Type B pancreatic cell (in vitro differentiated cells): ENCODE data around the gene ADPRHL1. TPM values are rescaled to one million over a fixed set of nuclear protein-coding genes. Genes with fewer than 3 reads are reported as not detected.
A peak's percentile ranks its signal among the peaks of the same experiment; 100 is the strongest.

Source experiments
- DNase-seq: peaks from one replicate; pipeline ENCODE4 v3.0.0; 2021; ENCODE audit warnings: mixed read lengths; ENCODE audit not compliant: unreplicated experiment; ENCODE audit errors: extremely low spot score
- H3K27ac Mint-ChIP-seq: 2 replicates; pipeline ENCODE4 v1.8.0; 2021; ENCODE audit warnings: mild to moderate bottlenecking, mixed read lengths
- H3K27me3 Mint-ChIP-seq: 2 replicates; pipeline ENCODE4 v1.8.0; 2021; ENCODE audit warnings: mixed read lengths
- H3K36me3 Mint-ChIP-seq: 2 replicates; pipeline ENCODE4 v1.8.0; 2021; ENCODE audit warnings: mixed read lengths
- H3K4me1 Mint-ChIP-seq: one replicate; pipeline ENCODE4 v1.8.0; 2021; ENCODE audit warnings: mixed read lengths; ENCODE audit not compliant: unreplicated experiment
- H3K4me3 Mint-ChIP-seq: 2 replicates; pipeline ENCODE4 v1.8.0; 2021; ENCODE audit warnings: mild to moderate bottlenecking, mixed read lengths
- H3K9me3 Mint-ChIP-seq: 2 replicates; pipeline ENCODE4 v1.8.0; 2021; ENCODE audit warnings: mixed read lengths
- CTCF ChIP-seq: fragments of 200-600 bp; sonication (generic); conservative IDR thresholded peaks from 2 replicates; pipeline ENCODE4 v1.5.0; 2021; ENCODE audit warnings: antibody characterized with exemption, mild to moderate bottlenecking
- total RNA-seq: library from RNA; stranded (reverse); gene quantifications from 2 replicates; pipeline ENCODE4 v1.2.1, GENCODE V29; 2021; ENCODE audit warnings: low replicate concordance

ADPRHL1 gene
- total RNA-seq, 1 donor from 2014 or later: 4.1 TPM

DNA sequence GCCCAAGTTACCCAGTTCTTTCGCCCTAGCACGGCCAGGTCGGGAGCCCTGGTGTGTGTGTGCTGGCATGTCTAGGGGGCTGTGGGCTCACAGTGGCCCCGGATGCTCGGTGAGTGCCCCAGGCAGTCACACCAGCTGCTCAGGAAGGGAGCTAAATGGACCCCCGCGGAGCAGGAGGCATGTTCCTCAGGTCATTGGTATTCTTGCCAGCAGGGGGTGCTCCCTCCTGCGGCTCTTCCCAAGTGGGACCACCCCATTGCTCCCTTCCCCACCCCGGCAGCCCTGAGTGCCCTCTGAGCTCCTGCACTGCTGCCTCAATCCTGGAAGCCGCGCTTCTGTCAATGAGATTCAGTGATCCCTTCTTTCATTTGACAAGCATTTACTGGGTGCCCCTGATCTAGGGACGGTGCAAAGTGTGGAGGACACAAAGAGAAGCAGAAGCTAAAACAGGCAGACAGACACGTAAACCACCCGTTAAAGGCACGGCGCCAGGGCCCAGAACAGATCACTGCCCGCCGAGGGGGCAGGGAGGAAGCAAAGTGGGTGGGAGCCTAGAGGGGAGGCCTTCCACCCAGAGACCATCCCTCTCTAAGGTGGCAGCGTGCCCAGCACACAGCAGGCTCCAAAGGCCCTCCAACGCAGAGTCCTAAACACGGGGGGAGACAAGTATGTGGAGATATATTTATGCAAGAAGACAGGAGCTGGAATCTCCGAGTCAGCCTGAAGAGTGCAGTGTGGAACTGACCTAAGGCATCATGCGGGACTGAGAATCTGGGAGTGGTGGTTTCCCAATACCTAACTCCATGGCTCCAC lies 5.2 kb upstream of the ADPRHL1 start:
- H3K27ac Mint-ChIP-seq: no peak overlapping the region
- peaks cover 8% of the 10 kb centered on the region for H3K4me1 Mint-ChIP-seq
- peak; percentile 64 for TF ChIP-seq CTCF
- H3K36me3 Mint-ChIP-seq: no peaks in the 10 kb centered on the region
- H3K9me3 Mint-ChIP-seq: no peaks in the 10 kb centered on the region
- no peak for DNase-seq
- H3K4me3 Mint-ChIP-seq: no peak overlapping the region
- no peaks in the 10 kb centered on the region for H3K27me3 Mint-ChIP-seq

- TF ChIP-seq CTCF: no peak
- no peaks in the 10 kb centered on the region for H3K9me3 Mint-ChIP-seq
- H3K36me3 Mint-ChIP-seq: no peaks in the 10 kb centered on the region
- no peaks in the 10 kb centered on the region for H3K27me3 Mint-ChIP-seq
- H3K27ac Mint-ChIP-seq: no peak overlapping the region
- H3K4me3 Mint-ChIP-seq: no peak overlapping the region
- DNase-seq: no peak
- peaks cover 12% of the 10 kb centered on the region for H3K4me1 Mint-ChIP-seq
These were observed 4.2 kb upstream of the ADPRHL1 start for GRCh38 chr13:113457510-113457909.

DNA sequence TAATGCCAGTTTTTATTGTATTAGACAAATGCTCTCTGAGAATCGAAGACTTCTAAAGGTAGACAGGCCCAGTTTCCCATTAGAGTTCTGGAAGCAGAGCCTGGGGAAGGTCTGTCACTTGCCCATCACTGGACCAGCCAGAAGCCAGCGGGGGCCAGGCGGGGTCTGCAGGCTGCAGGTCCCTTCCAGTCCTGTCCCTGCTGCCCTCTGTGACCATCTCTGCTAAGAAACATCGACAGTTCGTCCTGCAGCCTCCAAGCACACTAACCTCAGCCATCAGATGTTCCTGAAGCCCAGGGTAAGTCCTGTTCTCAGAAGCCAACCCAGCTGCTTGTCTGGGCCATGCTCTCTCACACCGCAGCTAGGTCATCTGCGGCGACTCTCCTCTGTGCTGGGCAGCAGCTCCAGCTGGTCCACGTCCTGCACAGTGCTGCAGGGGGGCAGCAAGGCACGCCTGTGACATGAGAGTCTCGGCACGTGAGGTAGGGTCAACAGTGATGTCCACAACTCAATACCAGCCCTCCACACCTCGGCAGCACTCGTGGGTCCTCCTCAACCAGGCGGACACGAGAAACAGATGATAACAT lies 2.9 kb upstream of the ADPRHL1 start:
- Mint-ChIP-seq H3K9me3 (no peaks in the 10 kb centered on the region), H3K36me3 (no peaks in the 10 kb centered on the region), H3K27ac (no peak overlapping the region), H3K4me3 (no peak overlapping the region), H3K27me3 (no peaks in the 10 kb centered on the region), H3K4me1 (peaks cover 12% of the 10 kb centered on the region)
- TF ChIP-seq CTCF: no peak
- no peak for DNase-seq

DNA sequence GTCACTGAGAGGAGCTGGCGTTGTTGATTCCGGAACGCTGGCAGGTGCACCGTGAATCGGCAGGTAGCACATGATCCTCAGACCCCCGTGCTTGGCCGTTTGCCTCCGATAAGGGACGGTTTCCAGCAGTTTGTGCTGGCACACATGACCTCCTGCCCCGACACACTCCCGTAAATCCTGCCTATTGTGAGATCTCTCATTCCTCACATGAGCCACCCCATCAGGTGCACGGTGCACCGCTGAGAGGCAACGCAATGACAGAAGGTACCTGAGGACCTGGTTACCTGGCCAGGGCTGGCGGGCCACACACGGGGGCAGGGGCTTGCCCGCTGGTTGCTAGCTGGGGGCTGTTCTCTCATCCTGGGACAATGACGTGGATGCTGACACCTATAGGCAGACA lies 2.1 kb upstream of the ADPRHL1 start:
- H3K36me3 Mint-ChIP-seq: no peaks in the 10 kb centered on the region
- TF ChIP-seq CTCF: no peak
- H3K4me1 Mint-ChIP-seq: peaks cover 12% of the 10 kb centered on the region
- DNase-seq: no peak
- H3K27ac Mint-ChIP-seq: no peak overlapping the region
- no peaks in the 10 kb centered on the region for H3K27me3 Mint-ChIP-seq
- no peak overlapping the region for H3K4me3 Mint-ChIP-seq
- no peaks in the 10 kb centered on the region for H3K9me3 Mint-ChIP-seq

- Mint-ChIP-seq H3K4me3 (no peak overlapping the region), H3K27ac (no peak overlapping the region)
These were observed 1.6 kb upstream of the ADPRHL1 start for GRCh38 chr13:113454936-113455335.

More at GRCh38 chr13:113454936-113455335, 1.6 kb upstream of the ADPRHL1 start:
- H3K9me3 Mint-ChIP-seq: no peaks in the 10 kb centered on the region
- no peaks in the 10 kb centered on the region for H3K36me3 Mint-ChIP-seq
- DNase-seq: no peak
- H3K27me3 Mint-ChIP-seq: no peaks in the 10 kb centered on the region
- peaks cover 12% of the 10 kb centered on the region for H3K4me1 Mint-ChIP-seq
- no peak for TF ChIP-seq CTCF
